ENCODE data around the gene NDUFB10.
"Not testable (repeated sequence)": the region's sequence is repeated elsewhere in the genome, so short reads cannot be mapped to it uniquely, and the experiment has no call there.

Gene NDUFB10

GRCh38 chr16:1959269-1960039, at the start of gene NDUFB10:
NDUFB10 (plus strand) TSS chr16:1959538; CDS start chr16:1959625, 87 bp downstream.
- in situ Hi-C loops (cut with MboI; ENCODE audit: low sequenced_read_pairs) = no loop called here

GRCh38 chr16:1909561-1910231, 49.6 kb upstream of the NDUFB10 start:
- in situ Hi-C loops (cut with MboI; ENCODE audit: low sequenced_read_pairs) = no loop called here

- in situ Hi-C loops (cut with MboI; ENCODE audit: low sequenced_read_pairs) = no loop called here
These were observed 47.7 kb upstream of the NDUFB10 start for GRCh38 chr16:1911467-1912214.

GRCh38 chr16:1912215-1912543, 47.2 kb upstream of the NDUFB10 start:
- in situ Hi-C loops (cut with MboI; ENCODE audit: low sequenced_read_pairs) = no loop called here

GRCh38 chr16:1913327-1914083, 45.8 kb upstream of the NDUFB10 start:
- in situ Hi-C loops (cut with MboI; ENCODE audit: low sequenced_read_pairs) = no loop called here

GRCh38 chr16:1914084-1914608, 45.2 kb upstream of the NDUFB10 start:
- in situ Hi-C loops (cut with MboI; ENCODE audit: low sequenced_read_pairs) = no loop called here

- in situ Hi-C loops (cut with MboI; ENCODE audit: low sequenced_read_pairs) = no loop called here
These were observed 44.4 kb upstream of the NDUFB10 start for GRCh38 chr16:1914988-1915387.

GRCh38 chr16:1915732-1916639, 43.4 kb upstream of the NDUFB10 start:
- in situ Hi-C loops (cut with MboI; ENCODE audit: low sequenced_read_pairs) = no loop called here

- in situ Hi-C loops (cut with MboI; ENCODE audit: low sequenced_read_pairs) = no loop called here
These were observed 42.7 kb upstream of the NDUFB10 start for GRCh38 chr16:1916640-1916990.

GRCh38 chr16:1917056-1917664, 42.2 kb upstream of the NDUFB10 start:
- in situ Hi-C loops (cut with MboI; ENCODE audit: low sequenced_read_pairs) = no loop called here

GRCh38 chr16:1917665-1918350, 41.5 kb upstream of the NDUFB10 start:
- in situ Hi-C loops (cut with MboI; ENCODE audit: low sequenced_read_pairs) = no loop called here

GRCh38 chr16:1918351-1919326, 40.7 kb upstream of the NDUFB10 start, which contains the start of gene HS3ST6:
HS3ST6 (minus strand) TSS chr16:1918415; CDS start chr16:1918323, 92 bp downstream.
- in situ Hi-C loops (cut with MboI; ENCODE audit: low sequenced_read_pairs) = no loop called here

GRCh38 chr16:1919327-1919998, 39.9 kb upstream of the NDUFB10 start:
- in situ Hi-C loops (cut with MboI; ENCODE audit: low sequenced_read_pairs) = no loop called here

- in situ Hi-C loops (cut with MboI; ENCODE audit: low sequenced_read_pairs) = not testable (repeated sequence)
These were observed 39.2 kb upstream of the NDUFB10 start for GRCh38 chr16:1920122-1920521.

- in situ Hi-C loops (cut with MboI; ENCODE audit: low sequenced_read_pairs) = no loop called here
These were observed 38.6 kb upstream of the NDUFB10 start for GRCh38 chr16:1920727-1921171.

GRCh38 chr16:1922357-1922756, 37.0 kb upstream of the NDUFB10 start:
- in situ Hi-C loops (cut with MboI; ENCODE audit: low sequenced_read_pairs) = no loop called here

Data from HL-60/S4 (cell line).